GM18861 (cell line): Measurements from ENCODE around the gene STARD13.

Source experiments
- ATAC-seq: cut with Tn5 transposase; IDR thresholded peaks from one replicate; pipeline ENCODE4 v1.9.1; 2021; ENCODE audit not compliant: unreplicated experiment

STARD13 gene

DNA sequence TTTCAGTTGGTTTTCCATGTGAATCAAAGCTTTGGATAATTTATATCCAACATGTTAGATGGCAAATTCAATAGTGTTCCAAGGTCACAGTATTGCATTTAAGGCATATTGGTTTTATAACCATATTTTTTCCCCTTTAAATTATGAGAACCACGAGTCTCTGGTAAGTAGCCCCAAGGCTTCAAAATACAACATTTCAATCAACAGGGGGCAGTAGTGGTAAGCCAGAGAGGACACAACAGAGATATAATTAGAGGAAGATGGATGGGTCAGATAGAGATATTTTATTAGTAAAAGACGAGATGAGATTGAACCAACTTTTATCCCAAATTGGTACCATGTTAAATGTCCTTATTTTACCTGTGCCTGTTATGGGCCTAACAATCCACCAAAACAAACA, 216.2 kb downstream of the STARD13 start:
- ATAC-seq = no peak

DNA sequence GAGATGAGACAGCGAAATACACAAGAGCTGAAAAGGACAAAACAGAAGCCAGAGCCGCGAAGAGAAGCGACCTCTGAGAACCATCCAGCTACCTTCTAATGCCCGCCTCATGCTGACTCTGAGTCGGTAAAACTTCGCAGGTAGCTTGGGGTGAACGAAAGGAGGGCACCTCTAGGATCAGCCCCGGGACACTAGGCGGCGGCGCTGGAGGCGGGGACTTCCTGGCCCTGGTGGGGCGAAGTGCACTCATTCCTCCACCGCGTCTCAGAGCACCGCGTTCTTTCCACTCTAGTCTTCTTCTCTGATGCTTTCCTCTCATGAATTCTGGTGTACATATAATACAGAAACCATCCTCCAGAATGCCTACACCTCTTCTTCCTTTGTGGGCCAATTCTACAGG, 219.2 kb downstream of the STARD13 start:
- no peak for ATAC-seq

DNA sequence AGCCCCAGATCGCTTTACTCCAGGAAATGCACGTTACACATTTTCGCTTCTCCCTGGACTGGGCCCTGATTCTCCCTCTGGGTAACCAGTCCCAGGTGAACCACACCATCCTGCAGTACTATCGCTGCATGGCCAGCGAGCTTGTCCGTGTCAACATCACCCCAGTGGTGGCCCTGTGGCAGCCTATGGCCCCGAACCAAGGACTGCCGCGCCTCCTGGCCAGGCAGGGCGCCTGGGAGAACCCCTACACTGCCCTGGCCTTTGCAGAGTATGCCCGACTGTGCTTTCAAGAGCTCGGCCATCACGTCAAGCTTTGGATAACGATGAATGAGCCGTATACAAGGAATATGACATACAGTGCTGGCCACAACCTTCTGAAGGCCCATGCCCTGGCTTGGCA, 224.7 kb downstream of the STARD13 start:
- no peak for ATAC-seq

DNA sequence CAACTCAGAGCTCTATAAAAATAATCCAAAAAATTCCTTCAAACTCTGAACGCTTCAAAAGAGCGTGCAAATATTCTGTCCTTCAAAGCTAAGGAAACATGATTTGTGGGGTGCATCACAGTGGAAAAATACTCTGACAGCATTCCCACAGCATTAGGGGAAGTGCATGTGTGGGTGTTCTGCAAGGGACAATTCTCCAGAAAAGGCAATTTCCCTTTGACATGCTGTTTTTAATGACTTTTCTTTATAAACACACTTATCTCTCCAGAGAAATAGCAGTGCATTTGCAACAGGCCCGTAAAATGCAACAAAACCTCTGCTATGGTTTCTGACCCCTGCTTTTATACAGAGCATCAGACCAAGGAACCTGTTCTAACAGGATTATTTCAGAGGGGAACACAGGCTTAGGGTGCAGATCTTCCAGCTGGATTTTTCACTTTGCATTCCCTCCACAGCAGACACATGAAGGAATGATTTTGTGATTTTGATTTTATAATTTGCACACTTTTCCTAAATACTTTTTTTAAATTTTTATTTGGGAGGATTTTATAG, 226.7 kb downstream of the STARD13 start:
- ATAC-seq = no peak

- ATAC-seq = no peak
Observed at GRCh38 chr13:33057019-33057780, 228.4 kb downstream of the STARD13 start.

GRCh38 chr13:33053397-33054066, 232.0 kb downstream of the STARD13 start:
- ATAC-seq = no peak
